ENCODE data around the gene MPZL2. TPM values are rescaled to one million over a fixed set of nuclear protein-coding genes. Genes with fewer than 3 reads are reported as not detected.

Gene MPZL2
- total RNA-seq, 3 donors from 2014 or later, result 9.0 to 12.9 (median 12.8) TPM

- ATAC-seq (no peak), DNase-seq (no peak)
- Mint-ChIP-seq H3K4me3 (no peak overlapping the region), H3K9me3 (no peaks in the 10 kb centered on the region), H3K4me1 (ENCODE audit: low read depth) (peaks cover 92% of the 10 kb centered on the region), H3K36me3 (ENCODE audit: insufficient read depth) (peaks cover 37% of the 10 kb centered on the region), H3K27me3 (ENCODE audit: low read depth) (no peaks in the 10 kb centered on the region)
Measured at GRCh38 chr11:118243161-118243560, 20.9 kb downstream of the MPZL2 start.

DNA sequence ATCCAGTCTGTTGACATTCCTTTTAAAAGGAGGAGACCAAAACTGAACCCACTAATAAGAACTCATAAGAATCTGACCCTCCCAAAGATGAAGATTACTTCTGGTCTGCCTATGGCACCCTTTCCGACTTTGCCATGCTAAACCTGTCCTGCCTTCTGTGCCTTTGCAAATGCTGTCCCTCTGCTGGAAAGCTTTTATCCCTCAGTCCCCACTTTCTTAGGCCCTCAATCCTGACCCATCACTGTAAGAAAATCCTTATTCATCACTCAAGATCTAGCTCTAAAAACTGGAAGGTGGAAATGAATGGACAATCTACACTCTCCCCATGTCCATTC lies 22.4 kb downstream of the MPZL2 start:
- DNase-seq (no peak), ATAC-seq (no peak)
- Mint-ChIP-seq H3K4me3 (peak overlapping the region; percentile 84), H3K9me3 (no peaks in the 10 kb centered on the region), H3K4me1 (ENCODE audit: low read depth) (peaks cover 94% of the 10 kb centered on the region), H3K36me3 (ENCODE audit: insufficient read depth) (peaks cover 44% of the 10 kb centered on the region), H3K27me3 (ENCODE audit: low read depth) (no peaks in the 10 kb centered on the region)

DNA sequence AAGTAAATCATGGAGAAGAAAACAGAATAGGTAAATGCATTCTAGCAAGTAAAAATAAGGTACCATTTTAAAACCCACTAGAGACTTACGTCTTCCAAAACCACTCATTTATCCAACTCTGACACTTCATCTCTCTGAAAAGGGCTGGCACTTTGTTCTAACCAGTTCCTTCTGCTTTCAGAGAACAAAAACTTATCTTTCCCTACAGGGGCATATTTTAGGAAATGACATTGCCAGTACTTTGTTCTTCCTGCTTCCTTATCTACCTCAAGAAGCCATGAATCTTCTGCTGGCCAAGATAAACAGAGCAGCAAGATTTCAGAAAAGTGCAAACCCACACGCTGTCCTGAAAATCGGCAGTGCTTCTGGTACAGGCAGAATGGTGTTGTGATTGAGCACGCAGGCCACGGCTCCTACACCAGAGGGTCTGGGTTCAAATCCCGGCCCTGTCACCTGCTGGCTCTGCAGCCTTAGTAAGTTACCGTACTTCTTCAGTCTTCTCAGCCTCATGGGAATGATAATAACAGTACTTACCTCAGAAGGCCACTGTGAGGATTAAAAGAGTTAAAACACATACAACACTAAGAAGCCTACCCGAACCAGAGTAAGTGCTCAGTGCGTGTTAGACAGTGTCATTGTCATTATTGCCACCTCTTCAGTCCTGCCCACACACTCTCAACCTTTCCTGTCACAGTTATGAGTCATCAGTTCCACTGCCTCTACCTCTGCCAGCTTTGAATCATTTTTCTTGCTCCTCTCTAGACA lies 22.9 kb downstream of the MPZL2 start:
- peak; percentile 55 for DNase-seq
- H3K4me1 Mint-ChIP-seq (ENCODE audit: low read depth), result peaks cover 92% of the 10 kb centered on the region
- peaks cover 48% of the 10 kb centered on the region for H3K36me3 Mint-ChIP-seq (ENCODE audit: insufficient read depth)
- no peaks in the 10 kb centered on the region for H3K27me3 Mint-ChIP-seq (ENCODE audit: low read depth)
- H3K4me3 Mint-ChIP-seq, result peak overlapping the region; percentile 84
- no peaks in the 10 kb centered on the region for H3K9me3 Mint-ChIP-seq
- peak; percentile 92 to 93 for ATAC-seq

GRCh38 chr11:118239509-118240205 lies 24.4 kb downstream of the MPZL2 start:
- no peaks in the 10 kb centered on the region for H3K9me3 Mint-ChIP-seq
- no peak for DNase-seq

GRCh38 chr11:118238929-118239328 lies 25.2 kb downstream of the MPZL2 start:
- Mint-ChIP-seq H3K27me3 (ENCODE audit: low read depth) (no peaks in the 10 kb centered on the region), H3K9me3 (no peaks in the 10 kb centered on the region), H3K4me1 (ENCODE audit: low read depth) (peaks cover 88% of the 10 kb centered on the region), H3K36me3 (ENCODE audit: insufficient read depth) (peaks cover 51% of the 10 kb centered on the region), H3K4me3 (peak overlapping the region; percentile 84)
- ATAC-seq, result no peak
- no peak for DNase-seq

More at GRCh38 chr11:118239509-118240205, 24.4 kb downstream of the MPZL2 start:
- ATAC-seq, result no peak
- peaks cover 52% of the 10 kb centered on the region for H3K36me3 Mint-ChIP-seq (ENCODE audit: insufficient read depth)
- peaks cover 88% of the 10 kb centered on the region for H3K4me1 Mint-ChIP-seq (ENCODE audit: low read depth)
- H3K27me3 Mint-ChIP-seq (ENCODE audit: low read depth), result no peaks in the 10 kb centered on the region
- H3K4me3 Mint-ChIP-seq, result peak overlapping the region; percentile 84

- H3K27me3 Mint-ChIP-seq (ENCODE audit: low read depth), result no peaks in the 10 kb centered on the region
- peak overlapping the region; percentile 84 for H3K4me3 Mint-ChIP-seq
- no peak for DNase-seq
- peaks cover 52% of the 10 kb centered on the region for H3K36me3 Mint-ChIP-seq (ENCODE audit: insufficient read depth)
- H3K4me1 Mint-ChIP-seq (ENCODE audit: low read depth), result peaks cover 88% of the 10 kb centered on the region
- no peaks in the 10 kb centered on the region for H3K9me3 Mint-ChIP-seq
- ATAC-seq, result no peak
Measured at GRCh38 chr11:118238421-118238820, 25.7 kb downstream of the MPZL2 start.

- ATAC-seq (no peak), DNase-seq (no peak)
- no peaks in the 10 kb centered on the region for H3K27me3 Mint-ChIP-seq (ENCODE audit: low read depth)
- peak overlapping the region; percentile 46 for H3K4me3 Mint-ChIP-seq
- no peaks in the 10 kb centered on the region for H3K9me3 Mint-ChIP-seq
- peaks cover 76% of the 10 kb centered on the region for H3K4me1 Mint-ChIP-seq (ENCODE audit: low read depth)
- peaks cover 62% of the 10 kb centered on the region for H3K36me3 Mint-ChIP-seq (ENCODE audit: insufficient read depth)
Measured at GRCh38 chr11:118236170-118236569, 27.9 kb downstream of the MPZL2 start.

GRCh38 chr11:118234833-118235232 lies 29.3 kb downstream of the MPZL2 start:
- H3K4me1 Mint-ChIP-seq (ENCODE audit: low read depth), result peaks cover 63% of the 10 kb centered on the region
- H3K4me3 Mint-ChIP-seq, result no peak overlapping the region
- no peaks in the 10 kb centered on the region for H3K27me3 Mint-ChIP-seq (ENCODE audit: low read depth)
- DNase-seq (no peak), ATAC-seq (no peak)
- H3K9me3 Mint-ChIP-seq, result no peaks in the 10 kb centered on the region
- H3K36me3 Mint-ChIP-seq (ENCODE audit: insufficient read depth), result peaks cover 50% of the 10 kb centered on the region

GRCh38 chr11:118233850-118234249 lies 30.2 kb downstream of the MPZL2 start:
- Mint-ChIP-seq H3K4me1 (ENCODE audit: low read depth) (peaks cover 56% of the 10 kb centered on the region), H3K27me3 (ENCODE audit: low read depth) (no peaks in the 10 kb centered on the region), H3K9me3 (no peaks in the 10 kb centered on the region), H3K36me3 (ENCODE audit: insufficient read depth) (peaks cover 54% of the 10 kb centered on the region), H3K4me3 (peak overlapping the region; percentile 54)
- no peak for DNase-seq
- ATAC-seq, result no peak

DNA sequence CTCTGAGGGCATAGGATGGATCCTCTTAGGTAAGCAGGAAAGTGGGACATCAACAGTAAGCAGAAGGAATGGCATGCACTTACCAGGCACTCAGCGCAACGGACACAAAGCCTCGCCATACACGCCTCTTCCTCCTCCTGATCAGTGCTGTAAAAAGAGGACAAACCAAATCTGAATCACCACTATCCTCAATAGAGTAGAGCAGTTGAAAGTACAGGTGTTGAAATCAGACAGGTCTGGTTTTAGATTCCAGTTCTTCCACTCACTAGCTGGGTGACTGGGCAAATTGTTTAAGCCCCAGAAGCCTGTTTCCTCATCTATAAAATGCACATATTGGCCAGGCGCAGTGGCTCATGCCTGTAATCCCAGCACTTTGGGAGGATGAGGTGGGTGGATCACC lies 30.7 kb downstream of the MPZL2 start:
- DNase-seq, result no peak
- Mint-ChIP-seq H3K4me3 (peak overlapping the region; percentile 54), H3K4me1 (ENCODE audit: low read depth) (peaks cover 51% of the 10 kb centered on the region), H3K27me3 (ENCODE audit: low read depth) (no peaks in the 10 kb centered on the region), H3K9me3 (no peaks in the 10 kb centered on the region), H3K36me3 (ENCODE audit: insufficient read depth) (peaks cover 51% of the 10 kb centered on the region)
- no peak for ATAC-seq

- H3K27me3 Mint-ChIP-seq (ENCODE audit: low read depth), result no peaks in the 10 kb centered on the region
- DNase-seq (peak; percentile 56), ATAC-seq (peak; percentile 92 to 93)
- H3K9me3 Mint-ChIP-seq, result no peaks in the 10 kb centered on the region
- peaks cover 44% of the 10 kb centered on the region for H3K4me1 Mint-ChIP-seq (ENCODE audit: low read depth)
- no peak overlapping the region for H3K4me3 Mint-ChIP-seq
- H3K36me3 Mint-ChIP-seq (ENCODE audit: insufficient read depth), result peaks cover 56% of the 10 kb centered on the region
Measured at GRCh38 chr11:118232659-118233058, 31.4 kb downstream of the MPZL2 start.

DNA sequence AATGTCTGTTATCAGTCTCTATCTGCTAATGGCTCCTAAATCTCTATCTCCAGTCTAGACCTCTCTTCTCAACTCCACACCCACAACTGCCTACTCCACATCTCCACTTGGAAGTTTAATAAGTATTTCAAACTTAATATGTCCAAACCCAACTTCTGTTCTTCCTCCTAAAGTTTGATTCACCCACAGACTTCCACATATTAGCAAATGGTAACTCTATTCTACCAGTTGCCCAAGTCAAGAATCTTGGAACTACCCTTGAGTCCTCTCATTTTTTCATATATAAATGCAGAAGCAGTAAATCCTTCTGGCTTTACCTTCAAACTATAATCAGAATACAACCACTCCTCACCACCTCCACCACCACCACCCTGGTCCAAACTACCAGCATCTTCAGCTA lies 32.6 kb downstream of the MPZL2 start:
- Mint-ChIP-seq H3K4me1 (ENCODE audit: low read depth) (peaks cover 35% of the 10 kb centered on the region), H3K9me3 (no peaks in the 10 kb centered on the region), H3K36me3 (ENCODE audit: insufficient read depth) (peaks cover 54% of the 10 kb centered on the region)

DNA sequence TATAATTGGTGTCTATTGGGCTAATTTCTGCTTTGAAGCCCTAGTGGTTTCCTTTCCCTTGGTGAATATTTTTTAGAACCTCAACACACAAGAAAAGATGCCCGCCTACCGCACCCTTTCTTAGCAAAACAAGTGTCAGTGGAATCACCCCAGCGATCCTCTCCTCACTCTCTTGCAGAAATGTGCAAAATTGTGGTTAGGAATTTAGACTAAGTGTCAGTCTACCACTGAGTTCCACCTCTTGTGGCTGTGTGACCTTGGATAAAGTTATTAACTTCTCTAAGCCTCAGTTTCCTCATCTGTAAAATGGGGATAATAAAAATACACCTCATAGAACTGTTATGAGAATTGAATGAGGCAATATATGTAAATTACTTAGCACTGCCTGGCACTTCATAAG lies 34.0 kb downstream of the MPZL2 start:
- H3K27me3 Mint-ChIP-seq (ENCODE audit: low read depth), result no peaks in the 10 kb centered on the region
- DNase-seq, result peak; percentile 39
- peaks cover 53% of the 10 kb centered on the region for H3K36me3 Mint-ChIP-seq (ENCODE audit: insufficient read depth)
- H3K4me1 Mint-ChIP-seq (ENCODE audit: low read depth), result peaks cover 33% of the 10 kb centered on the region
- H3K4me3 Mint-ChIP-seq, result no peak overlapping the region
- ATAC-seq, result no peak
- no peaks in the 10 kb centered on the region for H3K9me3 Mint-ChIP-seq

More for the DNA sequence above, 32.6 kb downstream of the MPZL2 start:
- no peak for ATAC-seq
- no peak for DNase-seq
- Mint-ChIP-seq H3K27me3 (ENCODE audit: low read depth) (no peaks in the 10 kb centered on the region), H3K4me3 (no peak overlapping the region)

- H3K4me1 Mint-ChIP-seq (ENCODE audit: low read depth), result peaks cover 35% of the 10 kb centered on the region
- no peaks in the 10 kb centered on the region for H3K9me3 Mint-ChIP-seq
- peaks cover 51% of the 10 kb centered on the region for H3K36me3 Mint-ChIP-seq (ENCODE audit: insufficient read depth)
- H3K4me3 Mint-ChIP-seq, result peak overlapping the region; percentile 33
- H3K27me3 Mint-ChIP-seq (ENCODE audit: low read depth), result no peaks in the 10 kb centered on the region
- ATAC-seq (no peak), DNase-seq (no peak)
Measured at GRCh38 chr11:118229274-118229847, 34.7 kb downstream of the MPZL2 start.

Measured in activated T-cell treated with anti-CD3 and anti-CD28 coated beads, Interleukin-2, amount 50 U/mL, for 4 hours (primary cell).